Esophagus (tissue), 2 donors: Measurements from ENCODE around the gene SINHCAF. TPM values are rescaled to one million over a fixed set of nuclear protein-coding genes. Genes with fewer than 3 reads are reported as not detected.

ENCODE experiments used
- H3K27ac ChIP-seq, 2 donors: one replicate each; pipeline ENCODE4 v1.5.1; 2013; ENCODE audit warnings: low read depth in 2 of 2, mild to moderate bottlenecking in 2 of 2, inconsistent platforms in 1 of 2, low read length in 1 of 2, moderate library complexity in 1 of 2
- H3K27me3 ChIP-seq, 2 donors: one replicate each; pipeline ENCODE4 v1.6.1; 2013; ENCODE audit warnings: low read length in 2 of 2, control low read depth in 1 of 2, mild to moderate bottlenecking in 1 of 2; ENCODE audit not compliant: insufficient read depth in 2 of 2, control insufficient read depth in 1 of 2
- H3K36me3 ChIP-seq, 2 donors: one replicate each; pipeline ENCODE4 v1.6.1; 2013; ENCODE audit warnings: low read length in 1 of 2; ENCODE audit not compliant: control insufficient read depth in 2 of 2, insufficient read depth in 2 of 2
- H3K4me1 ChIP-seq, 2 donors: one replicate each; pipeline ENCODE4 v1.6.1; 2013; ENCODE audit warnings: low read length in 1 of 2; ENCODE audit not compliant: control insufficient read depth in 2 of 2, insufficient read depth in 2 of 2
- H3K4me3 ChIP-seq, 2 donors: one replicate each; pipeline ENCODE4 v1.5.1; 2013; ENCODE audit warnings: low read length in 2 of 2, mild to moderate bottlenecking in 2 of 2, low read depth in 1 of 2, moderate library complexity in 1 of 2
- H3K9me3 ChIP-seq, 2 donors: one replicate each; pipeline ENCODE4 v1.6.1; 2013; ENCODE audit warnings: mild to moderate bottlenecking in 2 of 2, low read depth in 1 of 2, low read length in 1 of 2, moderate library complexity in 1 of 2; ENCODE audit not compliant: control insufficient read depth in 2 of 2, insufficient read depth in 1 of 2
- WGBS, 2 donors: extraction: QIAGEN DNeasy Blood & Tissue Kit; methylation state at CpG; one replicate each; pipeline ENCODE4 v1.1.7; 2013; 5-methylcytosine and 5-hydroxymethylcytosine counted together
- polyA plus RNA-seq, 2 donors: library from polyadenylated mRNA; stranded (reverse); fragments of 200-250 nt; gene quantifications; one replicate each; pipeline ENCODE4 v1.2.3, GENCODE V29; 2013
- donor health status: healthy with polysubstance abuse.
- donor health status: Bipolar disorder and iron deficiency.

The SINHCAF gene
- polyA plus RNA-seq, 2 donors, result 14.6 to 19.0 TPM

DNA sequence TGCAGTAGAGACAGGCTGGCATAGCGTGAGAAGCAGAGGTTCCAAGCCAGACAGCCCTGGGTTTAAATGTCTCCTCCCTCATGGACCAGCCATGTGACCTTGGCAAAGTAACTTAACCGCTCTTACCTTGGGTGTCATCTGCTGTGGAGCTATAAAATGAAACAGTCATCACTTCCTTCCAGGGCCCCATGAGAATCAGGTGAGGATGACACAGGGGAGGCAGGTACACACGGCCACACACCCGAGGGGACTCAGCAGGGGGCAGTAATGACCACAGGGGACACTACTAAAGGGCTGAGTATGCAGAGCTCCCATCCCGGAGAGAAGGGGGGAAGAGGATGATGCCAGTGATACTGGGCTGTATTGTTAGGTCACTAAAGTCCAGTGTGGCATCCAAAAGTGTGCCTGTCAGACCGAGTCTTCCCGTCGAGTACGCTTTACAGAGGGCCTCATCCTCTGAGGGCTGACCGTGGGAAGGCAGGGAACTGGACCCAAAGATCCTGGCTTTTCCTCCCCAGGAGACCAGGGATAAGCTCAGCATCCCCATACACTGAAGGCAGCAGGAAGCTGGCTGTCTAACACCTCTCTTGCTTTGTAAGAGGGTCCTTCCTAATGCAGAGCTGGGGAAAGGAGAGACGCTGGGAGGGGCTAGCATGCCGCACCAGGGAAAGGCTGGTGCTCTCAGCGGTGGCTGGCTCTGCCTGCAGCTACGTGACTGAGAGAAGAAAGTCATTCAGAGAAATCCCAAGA lies 94.2 kb downstream of the SINHCAF start:
- Histone ChIP-seq H3K27me3 (no peaks in the 10 kb centered on the region), H3K36me3 (no peaks in the 10 kb centered on the region), H3K27ac (no peak overlapping the region), H3K4me1 (peaks cover 0 to 7% of the 10 kb centered on the region in 2 donors), H3K9me3 (peaks cover 0 to 3% of the 10 kb centered on the region in 2 donors), H3K4me3 (no peak overlapping the region)
- WGBS, 2 donors, result 88% methylated on average over 14 of the region's 14 CpGs
